ENCODE data around the gene SPOCK1.
A peak's percentile ranks its signal among the peaks of the same experiment; 100 is the strongest.

The SPOCK1 gene

GRCh38 chr5:137375741-137376526 is 123.2 kb downstream of the SPOCK1 start:
- H3K27me3 ChIP-seq (replicated peaks; ENCODE audit: control insufficient read depth, insufficient read depth, low read length), result no peaks in the 10 kb centered on the region
- H3K4me3 ChIP-seq (ENCODE audit: low read length), result no peak overlapping the region
- H3K9me3 ChIP-seq (ENCODE audit: control insufficient read depth, low read length), result no peaks in the 10 kb centered on the region
- no peak for DNase-seq (ENCODE audit: low read depth)
- peaks cover 7% of the 10 kb centered on the region for H3K36me3 ChIP-seq (ENCODE audit: control insufficient read depth, insufficient read depth, low read length, severe bottlenecking)
- H3K9ac ChIP-seq (ENCODE audit: low read length), result no peak overlapping the region
- peaks cover 12% of the 10 kb centered on the region for H3K4me1 ChIP-seq (ENCODE audit: control insufficient read depth, insufficient read depth, low read length)

- no peaks in the 10 kb centered on the region for H3K9me3 ChIP-seq (ENCODE audit: control insufficient read depth, low read length)
- peaks cover 12% of the 10 kb centered on the region for H3K4me1 ChIP-seq (ENCODE audit: control insufficient read depth, insufficient read depth, low read length)
- H3K9ac ChIP-seq (ENCODE audit: low read length), result no peak overlapping the region
- H3K27me3 ChIP-seq (replicated peaks; ENCODE audit: control insufficient read depth, insufficient read depth, low read length), result no peaks in the 10 kb centered on the region
- DNase-seq (ENCODE audit: low read depth), result no peak
- H3K36me3 ChIP-seq (ENCODE audit: control insufficient read depth, insufficient read depth, low read length, severe bottlenecking), result peaks cover 12% of the 10 kb centered on the region
- no peak overlapping the region for H3K4me3 ChIP-seq (ENCODE audit: low read length)
Observed at GRCh38 chr5:137374110-137374714, 124.9 kb downstream of the SPOCK1 start.

GRCh38 chr5:137372773-137373160 is 126.4 kb downstream of the SPOCK1 start:
- H3K9me3 ChIP-seq (ENCODE audit: control insufficient read depth, low read length), result no peaks in the 10 kb centered on the region
- H3K36me3 ChIP-seq (ENCODE audit: control insufficient read depth, insufficient read depth, low read length, severe bottlenecking), result peaks cover 16% of the 10 kb centered on the region
- H3K4me3 ChIP-seq (ENCODE audit: low read length), result no peak overlapping the region
- H3K9ac ChIP-seq (ENCODE audit: low read length), result no peak overlapping the region
- peak; percentile 58 for DNase-seq (ENCODE audit: low read depth)
- H3K4me1 ChIP-seq (ENCODE audit: control insufficient read depth, insufficient read depth, low read length), result peaks cover 12% of the 10 kb centered on the region
- no peaks in the 10 kb centered on the region for H3K27me3 ChIP-seq (replicated peaks; ENCODE audit: control insufficient read depth, insufficient read depth, low read length)

GRCh38 chr5:137372016-137372772 is 126.9 kb downstream of the SPOCK1 start:
- no peak for DNase-seq (ENCODE audit: low read depth)
- H3K36me3 ChIP-seq (ENCODE audit: control insufficient read depth, insufficient read depth, low read length, severe bottlenecking), result peaks cover 16% of the 10 kb centered on the region
- peaks cover 12% of the 10 kb centered on the region for H3K4me1 ChIP-seq (ENCODE audit: control insufficient read depth, insufficient read depth, low read length)
- H3K9me3 ChIP-seq (ENCODE audit: control insufficient read depth, low read length), result no peaks in the 10 kb centered on the region
- H3K27me3 ChIP-seq (replicated peaks; ENCODE audit: control insufficient read depth, insufficient read depth, low read length), result no peaks in the 10 kb centered on the region
- H3K9ac ChIP-seq (ENCODE audit: low read length), result no peak overlapping the region
- no peak overlapping the region for H3K4me3 ChIP-seq (ENCODE audit: low read length)

- no peak overlapping the region for H3K4me3 ChIP-seq (ENCODE audit: low read length)
Observed at GRCh38 chr5:137370096-137371071, 128.7 kb downstream of the SPOCK1 start.

GRCh38 chr5:137368651-137369050 is 130.5 kb downstream of the SPOCK1 start:
- DNase-seq (ENCODE audit: low read depth), result no peak
- Histone ChIP-seq H3K27me3 (replicated peaks; ENCODE audit: control insufficient read depth, insufficient read depth, low read length) (no peaks in the 10 kb centered on the region), H3K9me3 (ENCODE audit: control insufficient read depth, low read length) (no peaks in the 10 kb centered on the region), H3K36me3 (ENCODE audit: control insufficient read depth, insufficient read depth, low read length, severe bottlenecking) (peaks cover 9% of the 10 kb centered on the region), H3K9ac (ENCODE audit: low read length) (no peak overlapping the region), H3K4me3 (ENCODE audit: low read length) (no peak overlapping the region), H3K4me1 (ENCODE audit: control insufficient read depth, insufficient read depth, low read length) (peaks cover 33% of the 10 kb centered on the region)

More at GRCh38 chr5:137370096-137371071, 128.7 kb downstream of the SPOCK1 start:
- Histone ChIP-seq H3K4me1 (ENCODE audit: control insufficient read depth, insufficient read depth, low read length) (peaks cover 24% of the 10 kb centered on the region), H3K9ac (ENCODE audit: low read length) (no peak overlapping the region), H3K27me3 (replicated peaks; ENCODE audit: control insufficient read depth, insufficient read depth, low read length) (no peaks in the 10 kb centered on the region), H3K9me3 (ENCODE audit: control insufficient read depth, low read length) (no peaks in the 10 kb centered on the region), H3K36me3 (ENCODE audit: control insufficient read depth, insufficient read depth, low read length, severe bottlenecking) (peaks cover 9% of the 10 kb centered on the region)
- DNase-seq (ENCODE audit: low read depth), result peak; percentile 64

- no peaks in the 10 kb centered on the region for H3K9me3 ChIP-seq (ENCODE audit: control insufficient read depth, low read length)
Observed at GRCh38 chr5:137367951-137368350, 131.2 kb downstream of the SPOCK1 start.

GRCh38 chr5:137366526-137366925 is 132.6 kb downstream of the SPOCK1 start:
- Histone ChIP-seq H3K36me3 (ENCODE audit: control insufficient read depth, insufficient read depth, low read length, severe bottlenecking) (peaks cover 9% of the 10 kb centered on the region), H3K9me3 (ENCODE audit: control insufficient read depth, low read length) (no peaks in the 10 kb centered on the region), H3K9ac (ENCODE audit: low read length) (no peak overlapping the region), H3K4me3 (ENCODE audit: low read length) (no peak overlapping the region), H3K4me1 (ENCODE audit: control insufficient read depth, insufficient read depth, low read length) (peaks cover 33% of the 10 kb centered on the region), H3K27me3 (replicated peaks; ENCODE audit: control insufficient read depth, insufficient read depth, low read length) (no peaks in the 10 kb centered on the region)
- peak; percentile 28 for DNase-seq (ENCODE audit: low read depth)

More at GRCh38 chr5:137367951-137368350, 131.2 kb downstream of the SPOCK1 start:
- Histone ChIP-seq H3K9ac (ENCODE audit: low read length) (no peak overlapping the region), H3K27me3 (replicated peaks; ENCODE audit: control insufficient read depth, insufficient read depth, low read length) (no peaks in the 10 kb centered on the region), H3K36me3 (ENCODE audit: control insufficient read depth, insufficient read depth, low read length, severe bottlenecking) (peaks cover 9% of the 10 kb centered on the region), H3K4me1 (ENCODE audit: control insufficient read depth, insufficient read depth, low read length) (peaks cover 33% of the 10 kb centered on the region), H3K4me3 (ENCODE audit: low read length) (no peak overlapping the region)
- no peak for DNase-seq (ENCODE audit: low read depth)

- no peak overlapping the region for H3K4me3 ChIP-seq (ENCODE audit: low read length)
- H3K36me3 ChIP-seq (ENCODE audit: control insufficient read depth, insufficient read depth, low read length, severe bottlenecking), result peaks cover 9% of the 10 kb centered on the region
- H3K27me3 ChIP-seq (replicated peaks; ENCODE audit: control insufficient read depth, insufficient read depth, low read length), result no peaks in the 10 kb centered on the region
- peak; percentile 25 for DNase-seq (ENCODE audit: low read depth)
- peaks cover 24% of the 10 kb centered on the region for H3K4me1 ChIP-seq (ENCODE audit: control insufficient read depth, insufficient read depth, low read length)
- no peak overlapping the region for H3K9ac ChIP-seq (ENCODE audit: low read length)
- H3K9me3 ChIP-seq (ENCODE audit: control insufficient read depth, low read length), result no peaks in the 10 kb centered on the region
Observed at GRCh38 chr5:137365126-137365865, 133.8 kb downstream of the SPOCK1 start.

- H3K4me3 ChIP-seq (ENCODE audit: low read length), result no peak overlapping the region
- no peaks in the 10 kb centered on the region for H3K9me3 ChIP-seq (ENCODE audit: control insufficient read depth, low read length)
- H3K4me1 ChIP-seq (ENCODE audit: control insufficient read depth, insufficient read depth, low read length), result peaks cover 18% of the 10 kb centered on the region
- peak; percentile 32 for DNase-seq (ENCODE audit: low read depth)
- no peaks in the 10 kb centered on the region for H3K36me3 ChIP-seq (ENCODE audit: control insufficient read depth, insufficient read depth, low read length, severe bottlenecking)
- no peak overlapping the region for H3K9ac ChIP-seq (ENCODE audit: low read length)
- no peaks in the 10 kb centered on the region for H3K27me3 ChIP-seq (replicated peaks; ENCODE audit: control insufficient read depth, insufficient read depth, low read length)
Observed at GRCh38 chr5:137361280-137361679, 137.8 kb downstream of the SPOCK1 start.
